GM18511 (cell line): ENCODE data around the gene CAPN13.

ENCODE experiments used
- ATAC-seq: cut with Tn5 transposase; IDR thresholded peaks from one replicate; pipeline ENCODE4 v1.9.1; 2021; ENCODE audit warnings: mild to moderate bottlenecking, moderate library complexity; ENCODE audit not compliant: unreplicated experiment

CAPN13 gene

DNA sequence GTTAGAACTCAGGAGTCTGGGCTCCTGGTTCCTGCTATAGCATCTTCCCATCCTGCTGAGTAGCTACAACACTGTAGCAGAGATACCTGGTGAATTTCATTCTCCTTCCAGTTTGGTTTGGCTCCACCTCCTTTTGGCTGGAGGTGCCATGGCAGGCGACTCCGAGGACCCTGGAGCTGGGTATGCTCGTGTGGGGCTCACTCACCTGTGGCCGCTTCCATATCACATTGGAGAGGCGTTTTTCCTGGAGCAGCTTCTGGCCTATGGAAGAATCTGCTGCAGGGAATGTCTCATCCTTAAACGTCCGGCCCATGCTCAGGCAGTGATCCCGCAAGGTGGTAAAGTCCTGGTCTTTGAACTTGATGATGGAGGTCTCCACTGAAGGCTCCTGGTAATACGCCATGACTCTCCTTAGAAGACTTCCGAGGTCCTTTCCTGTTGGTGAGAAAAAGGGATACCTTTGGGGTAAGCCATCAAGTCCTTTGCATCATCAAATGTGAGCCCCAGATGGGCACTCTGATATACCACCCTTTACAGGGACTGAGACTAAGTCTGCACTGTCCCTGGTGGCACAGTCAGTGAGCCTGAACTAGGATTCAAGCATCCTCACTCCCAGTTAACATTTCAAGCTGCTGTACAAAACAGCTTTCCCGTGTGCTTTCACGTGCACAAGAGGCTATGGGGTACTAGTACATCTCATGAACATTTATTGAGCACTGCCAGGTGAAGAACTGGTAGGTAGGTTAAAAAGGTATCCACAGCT is 20.1 kb downstream of the CAPN13 start:
- ATAC-seq, result no peak

DNA sequence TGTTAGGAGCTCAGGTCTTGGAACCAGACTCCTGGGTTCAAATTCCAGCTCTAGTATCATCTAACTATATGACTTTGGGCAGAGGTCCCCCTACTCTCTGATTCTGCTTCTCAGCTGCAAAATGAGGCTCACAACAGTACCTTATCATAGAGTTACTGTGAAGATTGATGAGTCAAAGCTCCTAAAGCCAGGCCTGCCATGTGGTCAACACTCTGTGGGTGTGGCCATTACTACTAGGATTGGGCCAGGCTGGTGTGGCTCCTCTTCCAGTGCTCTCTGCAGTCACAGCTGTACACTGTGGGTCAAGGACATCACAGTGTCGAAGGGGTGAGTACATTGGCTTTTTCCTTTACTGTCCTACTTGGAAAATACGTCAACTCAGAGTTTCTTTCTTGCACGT is 22.6 kb downstream of the CAPN13 start:
- ATAC-seq, result no peak

DNA sequence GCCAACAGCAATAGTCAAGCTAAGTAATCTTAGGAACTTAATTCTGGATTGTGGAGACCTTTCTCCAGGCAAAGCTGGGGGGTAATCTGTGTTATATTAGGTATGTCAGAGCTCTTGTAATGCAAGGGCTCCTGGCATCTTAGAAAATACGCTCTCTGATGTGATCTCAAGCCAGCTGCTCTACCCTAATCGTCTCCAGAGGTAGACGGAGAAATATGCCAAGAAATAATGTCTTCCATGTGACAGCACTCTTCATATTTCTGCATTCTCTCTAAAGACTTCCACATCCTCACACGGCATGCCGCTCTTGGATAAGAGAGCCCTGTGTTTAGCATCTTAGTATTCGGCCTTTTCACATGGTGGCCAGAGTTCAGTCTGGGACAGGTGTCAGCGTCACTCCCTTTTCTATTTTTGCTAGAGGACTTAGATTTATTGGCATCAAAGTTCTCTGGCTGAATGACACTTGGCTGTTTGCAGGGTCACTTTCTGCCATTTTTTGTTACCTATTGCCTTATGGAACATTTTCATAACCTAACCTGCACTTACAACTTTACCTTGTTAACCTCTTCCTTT is 25.2 kb downstream of the CAPN13 start:
- no peak for ATAC-seq

DNA sequence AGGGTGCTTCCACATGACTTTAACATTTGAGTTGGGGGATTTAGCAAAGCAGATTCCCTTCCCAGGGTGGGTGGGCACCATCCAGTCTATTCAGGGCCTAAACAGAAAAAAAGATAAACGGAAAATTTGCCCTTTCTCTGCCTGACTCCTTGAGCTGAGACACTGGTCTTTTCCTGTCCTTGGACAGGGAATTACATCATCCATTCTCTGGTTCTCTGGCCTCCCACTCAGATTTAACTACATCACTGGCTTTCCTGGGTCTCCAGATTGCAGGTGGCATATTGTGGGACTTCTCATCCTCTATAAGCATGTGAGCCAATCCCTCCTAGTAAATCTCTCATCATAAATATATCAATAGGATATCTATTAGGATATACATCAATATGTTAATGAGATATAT is 25.8 kb downstream of the CAPN13 start:
- no peak for ATAC-seq

DNA sequence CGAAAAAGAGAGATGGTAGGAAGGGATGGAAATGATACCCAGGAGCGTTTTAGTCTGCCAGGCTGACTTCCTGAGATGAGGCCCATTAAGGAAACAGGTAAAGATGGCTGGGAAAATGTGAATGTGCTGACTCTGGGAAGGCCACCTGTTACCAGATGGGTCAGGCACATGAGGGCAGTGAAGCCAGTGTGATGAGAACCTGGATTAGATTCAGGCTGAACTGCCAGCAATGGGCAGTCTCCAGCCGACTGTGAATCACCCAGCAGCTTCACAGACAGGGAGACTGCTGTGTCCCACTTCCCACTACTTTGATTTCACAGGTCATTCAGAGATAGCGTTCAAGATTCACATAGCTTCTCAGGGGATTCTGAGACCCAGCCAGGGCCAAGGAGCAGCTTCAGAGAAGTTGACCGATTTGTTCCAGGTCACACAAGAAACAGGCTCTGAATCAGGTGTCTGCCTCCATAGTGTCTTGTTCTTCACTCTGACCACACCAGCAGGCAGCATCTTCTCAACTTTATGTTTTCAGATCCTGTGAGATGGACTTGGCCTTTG is 26.4 kb downstream of the CAPN13 start:
- no peak for ATAC-seq

DNA sequence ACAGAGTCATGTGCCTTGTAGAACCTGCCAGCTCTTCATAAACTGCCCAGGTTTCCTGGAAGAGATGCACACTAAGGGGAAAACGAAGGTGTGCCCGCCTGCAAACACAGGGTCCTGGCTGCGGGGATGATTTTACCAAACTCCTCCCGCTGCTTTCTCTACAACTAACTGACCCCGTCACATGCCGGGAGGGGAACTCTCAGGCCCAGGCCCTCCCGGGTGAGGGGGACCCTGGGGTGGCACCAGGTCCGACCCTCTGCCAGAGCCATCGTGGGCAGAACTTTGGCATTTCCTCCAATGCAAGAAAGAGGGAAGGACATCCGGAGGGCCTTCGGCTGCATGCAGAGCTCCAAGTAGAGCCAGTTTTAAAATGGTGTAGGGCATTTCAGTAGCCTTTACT is 28.6 kb downstream of the CAPN13 start:
- ATAC-seq, result no peak

DNA sequence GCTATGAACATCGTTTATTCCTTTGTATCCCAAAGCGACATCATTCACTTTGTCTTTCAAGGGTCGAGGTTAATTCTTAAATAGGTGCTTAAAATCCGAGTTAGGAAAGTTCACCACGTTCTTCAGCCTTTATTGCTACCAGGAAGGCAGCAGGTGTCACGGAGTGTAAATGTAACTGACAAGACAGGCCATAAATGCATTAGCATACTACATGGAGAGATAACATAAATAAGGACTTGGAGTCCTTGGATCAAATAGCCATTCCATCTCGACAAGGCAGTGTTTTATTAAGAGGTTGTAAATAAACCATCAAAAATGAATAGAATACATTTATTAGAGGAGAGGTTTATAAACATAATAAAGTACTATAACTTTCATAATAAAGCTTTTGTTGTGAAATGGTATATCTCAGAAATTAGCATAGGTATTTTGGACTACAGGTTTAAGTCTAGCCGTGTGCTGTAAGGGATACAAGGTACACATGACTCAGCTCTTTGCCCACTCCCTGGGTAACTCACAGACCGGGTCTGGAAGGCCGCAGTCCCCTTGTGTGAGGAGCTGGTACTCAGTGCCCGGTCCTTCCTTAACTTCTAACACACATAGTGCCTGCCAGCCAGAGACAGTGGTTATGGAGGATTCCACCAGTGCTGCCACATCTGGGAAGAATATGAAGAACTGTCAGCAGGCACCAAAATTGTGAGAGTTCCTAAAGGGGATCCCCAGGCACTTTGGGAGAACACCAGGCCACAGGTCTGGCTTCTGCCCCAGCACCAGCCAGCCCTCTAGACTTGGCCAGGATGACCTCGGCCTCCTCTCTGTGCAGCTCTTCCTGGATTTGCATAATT is 29.4 kb downstream of the CAPN13 start:
- ATAC-seq, result no peak

DNA sequence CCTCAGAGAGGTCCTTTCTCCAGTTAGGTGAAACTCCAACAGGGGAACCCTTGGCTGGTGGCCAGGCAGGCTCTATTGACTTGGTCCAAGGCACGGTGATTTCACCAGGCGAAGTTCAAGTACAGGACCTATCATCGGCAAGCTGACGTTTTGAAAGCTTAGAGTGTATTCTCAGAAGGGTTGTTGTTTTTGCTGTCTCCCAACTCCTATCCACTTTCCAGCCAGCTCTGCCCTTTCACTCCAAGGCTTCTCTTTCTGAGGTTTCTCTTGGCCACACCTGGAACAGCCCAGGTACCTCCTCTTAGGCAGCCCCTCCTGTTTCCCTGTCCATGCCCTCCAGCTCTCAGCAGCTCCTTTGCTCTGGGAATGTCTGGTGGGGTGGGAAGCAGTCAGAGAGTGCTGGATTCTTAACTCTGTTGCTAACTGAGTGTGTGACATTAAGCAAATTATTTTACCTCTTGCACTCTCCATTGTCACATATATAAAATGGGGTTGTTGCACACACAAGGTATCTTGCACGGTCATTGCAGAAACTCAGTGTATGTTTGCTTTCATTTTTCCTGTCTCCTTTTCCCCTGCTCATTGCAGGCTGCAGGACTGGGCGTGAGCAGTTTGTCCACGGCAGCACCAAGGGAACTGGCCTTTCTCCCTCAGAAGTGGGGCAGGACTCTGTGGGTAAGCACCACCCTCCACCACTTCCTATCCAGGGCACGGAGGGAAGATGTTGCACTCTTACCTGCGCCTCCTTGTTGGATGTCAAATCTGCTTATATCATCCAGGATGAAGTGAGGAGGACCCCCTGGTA is 30.2 kb downstream of the CAPN13 start:
- no peak for ATAC-seq

DNA sequence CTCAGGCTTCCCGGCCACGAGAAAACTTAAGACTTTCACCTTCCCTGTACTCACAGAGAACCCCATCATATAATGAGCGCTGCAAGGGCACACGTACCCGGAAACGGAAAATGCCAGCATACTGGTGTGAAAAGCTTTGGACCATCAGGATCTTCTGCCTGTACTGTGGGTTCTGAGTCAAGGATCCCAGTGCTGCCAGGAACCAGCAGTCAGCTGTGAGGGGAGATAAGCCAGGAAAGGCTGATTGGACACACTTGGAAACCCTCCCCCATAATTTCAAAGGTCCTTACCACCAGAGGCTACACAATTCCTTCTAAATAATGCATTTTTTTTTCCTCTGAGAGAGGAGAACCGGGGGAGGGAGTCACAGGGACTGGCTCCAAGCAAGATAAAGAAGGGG is 31.4 kb downstream of the CAPN13 start:
- no peak for ATAC-seq

DNA sequence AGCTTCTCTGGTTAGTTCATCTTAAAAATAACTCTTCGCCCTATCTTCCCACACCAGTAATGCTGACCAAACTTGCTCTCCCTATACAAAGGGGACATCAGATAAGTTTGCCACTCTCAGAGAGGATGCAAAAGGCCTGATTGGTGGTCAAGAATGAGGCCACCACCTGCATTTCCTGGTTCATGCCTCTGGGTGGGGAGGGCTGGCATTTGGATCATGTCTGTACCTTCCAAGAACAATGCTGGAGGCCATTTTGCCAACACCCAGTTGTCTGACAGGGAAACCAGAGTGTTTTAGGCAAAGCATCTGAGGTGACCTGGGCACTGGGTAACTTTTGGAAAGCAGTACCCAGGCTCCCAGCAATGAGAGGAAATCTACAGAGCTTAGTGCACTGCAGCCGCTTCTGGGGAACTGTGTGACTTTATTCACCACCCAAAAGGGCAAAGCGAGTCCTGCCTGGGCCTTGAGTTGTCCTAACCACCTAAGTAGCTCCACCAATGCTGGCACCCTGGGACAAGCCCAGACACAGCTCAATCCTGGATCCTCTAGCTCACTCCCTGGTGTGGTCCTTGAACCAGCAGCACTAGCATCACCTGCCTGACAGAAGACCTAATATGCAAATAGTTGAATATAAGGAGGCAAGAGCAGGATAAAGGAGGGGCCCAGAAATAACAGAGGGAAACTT is 35.1 kb downstream of the CAPN13 start:
- no peak for ATAC-seq

DNA sequence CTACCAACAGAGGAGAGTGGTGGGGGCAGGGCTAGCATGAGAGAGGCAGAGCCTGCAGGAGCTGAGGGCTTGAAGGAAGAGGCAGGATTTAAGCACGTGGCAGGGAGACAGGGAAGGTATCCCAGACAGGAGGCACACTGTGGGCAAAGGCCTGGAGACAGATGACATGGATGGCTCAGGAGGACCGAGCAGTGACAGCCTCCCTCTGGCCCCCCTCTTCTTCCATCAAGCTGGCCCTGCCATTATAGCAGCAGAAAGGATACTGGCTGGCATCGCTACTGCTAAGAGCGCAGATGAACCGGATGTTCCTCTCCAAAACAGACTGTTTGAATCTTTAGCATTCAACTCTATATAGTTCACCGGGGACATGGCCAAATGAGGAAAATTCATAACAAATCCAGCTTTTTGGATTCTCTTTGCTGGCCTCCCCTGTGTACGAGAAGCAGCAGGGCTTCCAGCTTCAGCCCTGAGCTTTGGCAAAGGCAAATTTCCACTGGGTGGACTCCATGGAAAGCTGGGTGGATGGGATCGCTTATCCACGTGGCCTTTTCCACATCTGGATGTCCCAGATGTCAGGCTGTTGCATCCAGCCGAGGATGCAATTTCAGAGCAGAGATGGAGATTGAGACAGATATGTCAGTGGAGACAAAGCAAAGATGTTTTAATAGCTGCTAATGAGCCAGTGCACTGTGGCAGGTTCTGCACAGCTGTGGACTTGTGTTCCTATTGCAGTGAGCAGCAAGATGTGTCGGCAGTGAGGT is 36.2 kb downstream of the CAPN13 start:
- ATAC-seq, result no peak

DNA sequence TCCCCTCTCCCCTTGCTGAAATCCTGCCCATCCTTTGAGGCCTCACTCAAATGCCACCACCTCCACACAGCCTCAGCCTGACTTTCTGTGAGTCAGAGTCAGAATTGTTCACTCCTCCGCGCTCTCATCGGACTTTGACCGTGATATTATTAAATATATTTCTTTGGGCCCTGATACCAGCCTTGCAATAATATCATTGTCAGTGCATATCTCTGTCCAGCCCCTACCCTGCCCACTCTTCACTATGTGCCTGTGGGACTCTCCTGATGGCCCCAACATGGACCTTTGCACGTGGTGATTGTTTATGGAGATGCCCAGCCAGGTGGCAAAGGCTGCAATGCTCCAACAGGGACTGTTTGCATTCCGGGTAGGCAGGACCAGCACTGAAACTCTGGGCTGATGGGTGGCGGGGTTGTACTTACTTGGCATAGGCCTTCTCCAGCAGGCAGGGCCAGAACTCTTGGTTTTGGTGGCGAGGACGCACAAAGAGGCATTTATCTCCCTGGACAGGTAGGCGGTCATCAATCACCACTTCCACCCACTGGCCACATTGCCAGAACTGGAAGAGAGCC is 37.3 kb downstream of the CAPN13 start:
- ATAC-seq, result no peak

DNA sequence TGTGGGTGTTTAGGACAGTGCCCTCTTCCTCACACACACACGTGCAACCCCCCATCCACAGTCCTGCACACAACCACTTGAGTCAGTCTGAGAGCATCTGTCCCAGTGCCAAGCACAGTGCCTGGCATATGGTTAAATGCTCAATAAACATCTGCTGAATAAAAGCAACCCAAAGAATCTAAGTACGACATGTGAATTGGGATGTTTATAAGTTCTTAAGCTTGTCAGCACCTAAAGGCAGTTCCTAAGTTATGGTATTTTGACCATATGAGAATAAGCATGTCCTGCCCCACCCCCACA is 37.8 kb downstream of the CAPN13 start:
- no peak for ATAC-seq

DNA sequence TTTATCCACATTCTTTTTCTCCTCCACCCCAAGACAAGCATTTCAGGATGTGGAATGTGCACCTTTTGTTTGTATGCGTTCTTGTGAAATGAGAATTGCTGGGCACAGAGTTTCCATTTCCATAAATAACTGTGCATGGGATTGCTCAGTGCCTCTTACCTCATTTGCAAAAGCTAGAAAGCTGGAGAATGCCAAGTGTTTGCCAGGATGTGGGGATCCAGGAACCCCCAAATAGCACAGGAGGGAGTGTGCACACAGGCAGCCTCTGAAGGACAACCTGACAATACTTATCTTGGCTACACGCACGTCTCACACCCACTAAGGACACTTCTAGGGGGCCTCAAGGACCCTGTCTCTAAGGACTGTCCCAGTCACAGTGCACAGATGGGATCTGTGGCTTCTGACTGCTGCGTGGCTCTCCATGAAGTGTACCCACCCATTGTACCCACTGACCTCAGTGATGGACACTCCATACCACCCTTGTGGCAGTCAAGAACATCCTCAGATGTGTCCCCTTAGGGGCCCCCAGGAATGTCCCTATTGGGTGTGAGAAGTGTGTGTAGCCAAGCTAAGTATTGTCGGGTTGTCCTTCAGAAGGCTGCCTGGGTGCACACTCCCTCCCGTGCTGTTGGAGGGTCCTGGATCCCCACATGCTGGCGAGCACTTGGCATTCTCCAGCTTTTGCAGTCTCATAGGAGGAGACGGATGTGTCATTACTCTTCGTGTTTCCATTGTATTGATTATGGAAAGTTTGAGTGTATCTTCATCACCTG is 38.4 kb downstream of the CAPN13 start:
- ATAC-seq, result no peak

DNA sequence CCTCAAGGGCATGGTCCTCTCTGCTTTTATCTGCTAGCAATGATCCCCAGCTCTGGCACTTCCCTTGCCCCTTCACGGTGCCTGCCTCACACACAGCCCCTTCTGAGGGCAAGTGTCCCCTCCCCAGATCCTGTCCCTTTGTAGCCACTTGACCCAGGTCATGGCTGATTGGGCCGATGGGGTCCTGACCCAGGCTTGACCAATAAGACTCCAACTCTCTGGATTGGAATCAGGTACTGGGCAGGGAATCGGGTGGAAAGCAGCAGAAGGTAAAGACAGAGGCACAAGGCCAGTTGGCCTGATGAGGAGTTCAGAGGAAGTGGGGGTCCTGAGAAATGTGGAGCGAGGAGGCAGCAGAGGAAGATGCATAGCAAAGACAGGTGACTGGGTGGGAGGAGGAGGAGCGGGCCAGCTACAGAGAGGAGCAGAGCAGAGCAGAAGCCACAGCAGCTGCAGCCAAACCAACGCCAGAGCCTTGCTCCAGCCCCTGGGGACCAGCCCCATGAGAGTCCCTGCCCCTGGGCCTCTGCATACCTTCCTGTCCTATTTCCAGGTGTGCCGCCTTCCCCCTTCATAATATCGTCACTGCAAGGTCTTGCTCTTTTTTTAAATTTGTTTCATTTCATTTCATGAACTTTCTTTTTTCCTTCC is 39.1 kb downstream of the CAPN13 start:
- no peak for ATAC-seq

DNA sequence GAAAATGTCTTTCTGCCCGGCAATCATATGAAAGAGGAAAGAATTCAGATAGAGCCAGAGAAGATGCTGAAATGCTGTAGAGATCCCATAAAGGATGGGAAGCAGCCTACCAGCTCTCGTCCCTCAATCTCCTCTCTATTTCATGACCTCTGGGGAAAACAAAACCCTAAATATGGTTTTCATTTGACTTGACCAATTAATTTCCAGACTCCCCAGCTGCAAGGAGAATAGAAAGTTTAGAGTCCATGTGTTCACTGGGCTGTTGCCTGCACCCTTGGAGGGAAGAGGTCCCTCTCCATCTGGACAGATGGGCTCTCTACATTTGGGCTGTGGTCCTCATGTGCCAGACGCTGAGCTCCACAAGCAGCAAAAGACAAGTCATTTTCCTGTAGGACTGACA is 40.6 kb downstream of the CAPN13 start:
- no peak for ATAC-seq

DNA sequence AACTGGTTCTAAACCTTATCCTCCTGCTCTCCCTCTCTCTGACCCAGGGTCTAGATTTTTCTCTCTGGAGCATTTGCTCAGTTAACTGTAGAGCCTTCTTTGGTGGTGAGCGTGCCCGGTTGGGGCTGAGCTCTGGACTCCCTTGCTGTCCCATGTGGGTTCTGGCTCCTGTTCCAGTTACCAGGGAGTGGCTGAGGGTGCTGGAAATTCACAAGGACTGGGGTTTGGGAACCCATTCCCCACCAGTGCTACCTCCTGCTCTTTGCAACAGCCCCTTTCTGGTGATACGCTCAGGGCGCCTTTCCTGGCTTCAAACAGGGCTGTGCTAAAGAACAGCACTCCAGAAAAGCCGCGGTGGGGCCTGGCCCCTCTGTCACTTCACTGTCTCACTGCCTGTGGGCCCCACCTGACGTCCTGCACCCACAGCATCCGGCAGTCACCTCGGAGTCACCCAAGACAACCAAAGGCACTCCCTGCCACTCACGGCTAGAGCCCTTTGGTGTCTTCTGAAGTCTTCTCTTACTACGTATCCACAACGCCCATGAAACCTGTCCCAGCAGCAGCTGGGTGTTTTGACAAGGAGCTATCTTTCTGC is 41.3 kb downstream of the CAPN13 start:
- ATAC-seq, result no peak

DNA sequence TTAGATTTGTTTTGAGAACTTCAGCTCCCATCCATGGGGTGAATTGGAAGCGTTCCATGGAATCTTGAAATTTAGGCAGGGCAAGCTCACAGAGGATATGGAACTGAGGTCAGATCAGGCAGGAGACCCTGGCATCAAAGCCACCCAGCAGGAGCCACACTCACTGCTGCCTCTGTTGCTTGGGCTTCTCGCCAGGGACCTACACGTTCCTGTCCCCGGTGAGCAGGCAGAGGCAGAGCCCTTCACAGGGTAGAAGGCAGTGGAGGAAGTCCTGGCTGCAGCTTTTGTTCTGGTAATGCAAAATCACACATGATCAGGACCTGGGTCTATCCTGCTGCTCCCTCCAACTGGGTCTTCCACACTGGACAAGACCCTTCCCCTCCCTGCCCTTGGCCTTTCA is 42.1 kb downstream of the CAPN13 start:
- no peak for ATAC-seq
